Ectodermal cell (in vitro differentiated cells): ENCODE data around the gene ESD.

Experiments
- H3K27ac ChIP-seq: 2 replicates; pipeline ENCODE4 v1.7.0; 2013; ENCODE audit warnings: mild to moderate bottlenecking, low read depth, low read length; ENCODE audit not compliant: insufficient read depth, poor library complexity, severe bottlenecking
- H3K27me3 ChIP-seq: 2 replicates; pipeline ENCODE4 v1.7.0; 2013; ENCODE audit warnings: mild to moderate bottlenecking, low read length; ENCODE audit not compliant: insufficient read depth, control insufficient read depth, poor library complexity, severe bottlenecking
- H3K36me3 ChIP-seq: one replicate; pipeline ENCODE4 v1.7.0; 2013; ENCODE audit warnings: low read length; ENCODE audit not compliant: control insufficient read depth, insufficient read depth
- H3K4me1 ChIP-seq: one replicate; pipeline ENCODE4 v1.7.0; 2013; ENCODE audit warnings: low read length; ENCODE audit not compliant: control insufficient read depth, insufficient read depth
- H3K4me3 ChIP-seq: 2 replicates; pipeline ENCODE4 v1.7.0; 2013; ENCODE audit warnings: low read depth, low read length, control low read depth; ENCODE audit not compliant: insufficient read depth
- H3K9me3 ChIP-seq: 2 replicates; pipeline ENCODE4 v1.7.0; 2013; ENCODE audit warnings: mild to moderate bottlenecking, low read length, moderate library complexity; ENCODE audit not compliant: control insufficient read depth
- WGBS, 2 experiments: methylation state at CpG; one replicate each; pipeline ENCODE4 v1.1.7; 2013; ENCODE audit warnings: missing lambda C conversion rate in 2 of 2; 5-methylcytosine and 5-hydroxymethylcytosine counted together

The ESD gene

DNA sequence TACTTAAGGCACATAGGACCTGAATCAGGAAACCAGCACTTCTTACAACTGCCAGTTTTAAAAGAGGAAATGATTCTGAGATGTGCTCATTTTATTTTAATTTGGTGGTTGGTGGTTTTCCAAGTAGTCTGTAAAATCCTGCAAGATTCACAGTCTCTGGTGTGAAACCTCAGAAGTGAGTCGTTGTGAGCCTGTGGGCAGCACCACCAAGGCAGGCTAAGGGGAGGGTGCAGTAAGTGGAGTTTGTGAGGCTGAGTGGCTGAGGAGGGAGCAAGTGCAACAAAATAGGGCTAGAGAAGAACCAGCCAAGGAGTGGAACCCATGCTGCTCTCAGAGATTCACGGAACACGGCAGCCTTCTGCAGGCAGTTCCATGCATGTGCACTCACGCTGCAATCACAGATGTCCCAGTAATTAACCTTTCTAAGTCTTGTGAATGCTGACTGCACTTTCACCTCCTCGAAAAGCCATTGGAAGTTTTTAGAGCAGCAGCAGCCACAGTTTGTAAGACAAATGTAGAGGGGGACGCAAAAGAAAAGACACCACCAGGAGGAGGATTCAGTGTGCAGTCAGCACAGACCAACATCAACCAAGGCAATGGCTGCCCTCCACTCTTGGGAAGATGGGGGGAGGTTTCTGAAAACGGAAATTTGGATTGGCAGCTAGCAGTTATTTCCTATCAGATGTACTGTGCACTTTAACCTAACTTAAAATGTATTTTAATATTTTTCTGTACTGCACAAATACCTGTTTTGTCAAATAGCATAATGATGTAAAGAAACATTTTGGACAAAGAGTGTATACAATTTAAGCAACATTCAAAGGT, 44.9 kb downstream of the ESD start:
- Histone ChIP-seq H3K36me3 (no peaks in the 10 kb centered on the region), H3K27me3 (no peaks in the 10 kb centered on the region), H3K4me1 (no peaks in the 10 kb centered on the region), H3K4me3 (no peak overlapping the region), H3K27ac (no peak overlapping the region), H3K9me3 (no peaks in the 10 kb centered on the region)
- 86 to 88% methylated on average over 6 of the region's 7 CpGs for WGBS, 2 experiments

DNA sequence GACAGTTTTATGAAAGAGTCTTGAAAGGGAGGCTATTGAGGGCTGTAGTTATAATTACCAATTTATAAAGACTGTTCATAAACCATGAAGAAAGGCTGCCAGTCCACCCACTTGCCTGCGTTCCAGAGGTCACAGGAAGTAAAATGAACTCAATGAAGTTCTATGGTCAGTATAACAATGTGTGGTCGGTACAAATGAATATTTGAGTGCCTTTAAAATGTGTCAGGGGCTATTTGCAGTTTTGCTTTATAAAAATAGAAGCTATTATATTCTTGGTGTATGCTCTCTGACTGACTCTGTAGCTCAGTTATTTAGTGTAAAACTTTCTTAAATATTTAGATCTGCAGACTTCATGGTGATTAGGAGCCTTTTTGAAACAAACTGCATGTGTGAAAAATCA, 47.0 kb downstream of the ESD start:
- H3K27me3 ChIP-seq: no peaks in the 10 kb centered on the region
- 98 to 99% methylated on average over 2 of the region's 2 CpGs for WGBS, 2 experiments
- H3K27ac ChIP-seq: no peak overlapping the region
- H3K4me1 ChIP-seq: no peaks in the 10 kb centered on the region
- no peaks in the 10 kb centered on the region for H3K36me3 ChIP-seq
- no peaks in the 10 kb centered on the region for H3K9me3 ChIP-seq
- no peak overlapping the region for H3K4me3 ChIP-seq

DNA sequence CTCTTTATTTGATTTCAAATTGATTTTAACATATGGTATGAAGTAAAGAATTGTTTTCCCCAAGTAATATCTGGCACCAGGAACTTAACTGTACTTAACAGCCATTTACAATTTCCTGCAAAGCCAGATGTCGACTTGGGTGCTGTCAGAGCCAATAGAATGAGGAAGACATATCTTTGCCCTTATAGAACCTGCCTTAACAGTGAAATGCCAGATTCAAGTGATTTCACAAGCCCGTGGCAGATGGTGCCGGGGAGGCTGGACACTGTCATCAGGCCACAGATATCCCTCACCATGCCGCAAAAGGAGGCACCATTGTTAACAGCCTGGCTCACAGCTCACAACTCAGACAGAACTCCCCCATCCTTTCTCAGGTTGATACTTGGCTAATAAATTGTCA, 48.7 kb downstream of the ESD start:
- no peak overlapping the region for H3K4me3 ChIP-seq

DNA sequence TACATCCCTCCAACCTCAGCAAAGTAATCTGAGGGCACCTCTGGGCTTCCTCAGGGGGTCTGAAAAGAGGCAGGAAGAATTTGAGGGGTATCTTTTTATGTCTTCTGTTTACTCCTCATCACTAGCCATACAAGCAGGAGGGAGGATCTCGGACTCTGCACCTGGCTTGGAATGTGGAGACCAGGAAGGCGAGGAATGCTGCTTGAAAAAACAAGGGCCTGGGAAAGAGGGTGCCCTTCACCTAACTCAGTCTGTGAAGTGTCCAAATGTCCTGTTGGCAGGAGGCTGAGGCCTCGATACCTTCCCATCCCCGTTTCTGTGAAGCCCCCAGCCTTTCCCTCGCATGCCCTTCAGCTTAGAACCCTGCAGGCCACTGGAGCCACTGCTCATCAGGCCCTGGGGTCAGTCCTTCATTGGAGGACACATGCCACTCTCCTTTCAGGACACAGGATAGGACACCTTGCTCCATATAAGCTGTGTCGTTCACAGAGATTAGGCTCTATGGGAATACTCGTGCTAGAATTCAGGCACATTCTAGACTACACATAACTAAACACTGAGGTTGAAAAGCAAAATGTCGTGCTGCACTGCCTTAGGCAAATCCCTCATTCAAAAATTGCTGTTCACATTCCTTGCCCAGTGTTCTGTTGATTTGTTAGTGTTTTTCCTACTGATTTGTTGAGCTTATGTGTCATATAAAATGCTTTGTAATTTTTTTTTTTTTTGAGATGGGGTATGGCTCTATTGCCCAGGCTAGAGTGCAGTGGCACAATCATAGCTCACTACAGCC, 49.7 kb downstream of the ESD start:
- Histone ChIP-seq H3K4me3 (no peak overlapping the region), H3K9me3 (no peaks in the 10 kb centered on the region), H3K4me1 (no peaks in the 10 kb centered on the region), H3K27me3 (no peaks in the 10 kb centered on the region), H3K36me3 (no peaks in the 10 kb centered on the region), H3K27ac (no peak overlapping the region)
- WGBS, 2 experiments: 93 to 95% methylated on average over 8 of the region's 8 CpGs

More for the DNA sequence above, 48.7 kb downstream of the ESD start:
- Histone ChIP-seq H3K27me3 (no peaks in the 10 kb centered on the region), H3K27ac (no peak overlapping the region), H3K9me3 (no peaks in the 10 kb centered on the region), H3K4me1 (no peaks in the 10 kb centered on the region), H3K36me3 (no peaks in the 10 kb centered on the region)
- WGBS, 2 experiments: 92 to 94% methylated on average over 4 of the region's 4 CpGs

DNA sequence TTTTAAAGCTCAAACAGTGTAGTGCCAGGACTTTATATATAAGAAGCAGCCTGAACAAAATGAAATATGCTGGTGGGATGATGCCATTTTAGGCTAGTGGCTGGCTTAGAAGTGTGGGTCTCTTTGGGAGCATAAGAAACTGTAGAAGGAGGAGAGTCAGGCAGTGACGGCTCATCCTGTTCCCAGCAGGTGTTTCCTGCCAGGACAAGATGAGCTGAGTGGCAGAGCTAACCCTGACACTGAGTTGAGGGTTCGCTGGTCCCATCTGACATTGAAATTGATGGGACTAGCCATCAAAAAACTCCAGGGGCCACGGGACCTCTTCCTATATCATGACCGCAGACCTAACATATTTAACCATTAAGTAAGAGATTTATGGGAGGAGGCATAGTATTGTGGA, 51.3 kb downstream of the ESD start:
- no peak overlapping the region for H3K27ac ChIP-seq
- H3K36me3 ChIP-seq: no peaks in the 10 kb centered on the region
- H3K4me1 ChIP-seq: no peaks in the 10 kb centered on the region
- 83 to 90% methylated on average over 2 of the region's 4 CpGs for WGBS, 2 experiments
- no peaks in the 10 kb centered on the region for H3K27me3 ChIP-seq
- no peaks in the 10 kb centered on the region for H3K9me3 ChIP-seq
- no peak overlapping the region for H3K4me3 ChIP-seq

DNA sequence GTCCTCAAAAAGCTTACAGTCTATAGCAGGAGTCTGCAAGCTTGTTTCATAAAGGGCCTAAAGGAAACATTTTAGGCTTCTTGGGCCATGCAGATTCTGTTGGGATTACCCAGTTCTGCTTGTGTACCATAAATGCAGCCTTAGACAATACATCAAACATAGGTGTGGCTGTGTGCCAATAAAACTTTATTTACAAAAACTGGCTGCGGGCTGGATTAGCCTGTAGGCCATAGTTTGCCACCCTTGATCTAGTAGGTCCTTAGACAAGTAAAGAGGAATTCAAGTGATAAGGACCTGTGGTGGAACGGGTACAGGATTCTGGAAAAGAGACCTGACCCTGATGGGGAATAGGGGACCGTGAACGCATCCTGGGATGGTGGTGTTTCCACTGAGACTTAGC, 51.9 kb downstream of the ESD start:
- no peak overlapping the region for H3K4me3 ChIP-seq
- no peaks in the 10 kb centered on the region for H3K4me1 ChIP-seq
- no peaks in the 10 kb centered on the region for H3K9me3 ChIP-seq
- WGBS, 2 experiments: 94 to 96% methylated on average over 4 of the region's 4 CpGs
- H3K36me3 ChIP-seq: no peaks in the 10 kb centered on the region
- H3K27ac ChIP-seq: no peak overlapping the region
- H3K27me3 ChIP-seq: no peaks in the 10 kb centered on the region

DNA sequence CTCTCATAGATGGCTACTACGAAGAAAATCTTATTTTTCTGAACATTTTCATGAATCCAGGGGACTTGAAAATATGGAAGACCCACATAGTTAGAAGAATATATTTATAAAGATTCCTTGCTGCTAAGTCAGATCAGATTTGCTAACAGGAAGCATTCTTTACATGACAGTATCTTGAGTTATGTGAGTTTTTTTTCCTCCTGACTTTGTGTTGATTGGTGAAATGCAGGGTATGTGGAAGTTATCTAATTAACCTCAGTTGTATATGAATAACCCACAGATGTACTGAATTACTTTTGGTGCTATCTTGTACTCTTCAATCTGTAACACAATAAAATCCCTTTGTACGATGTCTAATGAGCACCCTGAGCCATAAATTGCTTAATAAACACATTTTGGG, 53.8 kb downstream of the ESD start:
- no peaks in the 10 kb centered on the region for H3K36me3 ChIP-seq
- 98 to 100% methylated on average over 1 to 2 of the region's 2 CpGs for whole genome bisulfite sequencing, 2 experiments
- H3K4me1 ChIP-seq: no peaks in the 10 kb centered on the region

DNA sequence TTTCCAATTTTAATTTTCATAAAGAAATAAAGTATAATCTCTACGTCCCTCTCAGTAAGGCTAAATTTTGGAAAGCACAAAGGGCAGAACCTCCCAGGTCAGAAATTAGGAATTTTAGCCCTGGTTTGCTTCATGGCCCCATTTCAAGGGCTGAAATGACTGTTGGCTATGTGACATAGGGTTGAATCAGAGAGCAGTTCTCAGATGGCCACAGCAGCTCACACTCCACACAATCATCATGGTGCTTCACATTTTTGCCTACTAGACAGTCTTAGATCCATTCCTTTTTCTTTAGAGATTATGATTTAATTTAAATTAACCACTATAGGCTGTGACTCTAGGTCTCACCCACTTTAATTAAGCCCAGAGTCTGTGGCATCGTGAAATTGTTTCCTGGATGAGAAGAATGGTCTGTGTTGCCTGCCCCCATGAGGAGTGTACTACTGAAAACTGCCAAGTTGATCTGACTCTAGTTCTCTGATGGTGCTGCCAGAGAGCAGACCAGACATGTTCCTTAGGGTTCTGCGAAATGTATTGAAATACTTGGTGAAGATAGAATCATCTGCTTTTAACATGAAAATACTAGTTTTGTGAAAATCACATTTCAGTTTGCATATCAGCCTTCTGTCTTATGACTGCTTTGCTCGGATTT, 57.4 kb downstream of the ESD start:
- Histone ChIP-seq H3K4me1 (no peaks in the 10 kb centered on the region), H3K36me3 (no peaks in the 10 kb centered on the region), H3K4me3 (no peak overlapping the region), H3K9me3 (no peaks in the 10 kb centered on the region), H3K27me3 (no peaks in the 10 kb centered on the region), H3K27ac (no peak overlapping the region)
- 86 to 92% methylated on average over 4 of the region's 4 CpGs for WGBS, 2 experiments

More for the DNA sequence above, 53.8 kb downstream of the ESD start:
- Histone ChIP-seq H3K9me3 (no peaks in the 10 kb centered on the region), H3K27ac (no peak overlapping the region), H3K4me3 (no peak overlapping the region), H3K27me3 (no peaks in the 10 kb centered on the region)

DNA sequence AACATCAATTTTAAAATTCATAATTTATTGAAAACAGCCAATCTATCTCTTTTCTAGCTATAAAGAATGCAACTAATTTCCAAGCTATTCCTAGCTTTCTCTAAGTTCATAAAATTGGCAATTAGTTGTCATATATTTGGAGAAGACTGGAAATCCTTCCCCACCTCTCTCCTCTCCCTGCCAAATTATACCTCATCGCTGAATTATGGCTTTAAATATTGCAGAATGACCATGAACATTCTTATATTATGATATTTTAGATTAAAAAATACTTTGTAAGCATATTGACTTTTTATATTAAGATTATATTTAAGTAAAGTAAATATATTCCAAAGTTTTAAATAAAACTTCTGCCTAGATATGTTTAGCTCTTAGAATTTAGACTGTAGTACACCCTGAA, 58.2 kb downstream of the ESD start:
- H3K27ac ChIP-seq: no peak overlapping the region
- H3K4me3 ChIP-seq: no peak overlapping the region
- no peaks in the 10 kb centered on the region for H3K9me3 ChIP-seq
- no peaks in the 10 kb centered on the region for H3K4me1 ChIP-seq
- no peaks in the 10 kb centered on the region for H3K27me3 ChIP-seq
- no CpG with 5 or more reads among the region's 1 CpG for whole genome bisulfite sequencing, 2 experiments
- H3K36me3 ChIP-seq: no peaks in the 10 kb centered on the region

GRCh38 chr13:46738055-46738454, 58.9 kb downstream of the ESD start:
- no peaks in the 10 kb centered on the region for H3K9me3 ChIP-seq
- no peaks in the 10 kb centered on the region for H3K36me3 ChIP-seq
- H3K27ac ChIP-seq: no peak overlapping the region
- no peak overlapping the region for H3K4me3 ChIP-seq
- no peaks in the 10 kb centered on the region for H3K4me1 ChIP-seq
- 100% methylated on average over 1 to 2 of the region's 2 CpGs for WGBS, 2 experiments
- no peaks in the 10 kb centered on the region for H3K27me3 ChIP-seq
